ENCODE measurements around the gene GLG1.

GRCh38 chr16:74474416-74474815, 132.5 kb downstream of the GLG1 start:
- TF ChIP-seq, protein P1, sequence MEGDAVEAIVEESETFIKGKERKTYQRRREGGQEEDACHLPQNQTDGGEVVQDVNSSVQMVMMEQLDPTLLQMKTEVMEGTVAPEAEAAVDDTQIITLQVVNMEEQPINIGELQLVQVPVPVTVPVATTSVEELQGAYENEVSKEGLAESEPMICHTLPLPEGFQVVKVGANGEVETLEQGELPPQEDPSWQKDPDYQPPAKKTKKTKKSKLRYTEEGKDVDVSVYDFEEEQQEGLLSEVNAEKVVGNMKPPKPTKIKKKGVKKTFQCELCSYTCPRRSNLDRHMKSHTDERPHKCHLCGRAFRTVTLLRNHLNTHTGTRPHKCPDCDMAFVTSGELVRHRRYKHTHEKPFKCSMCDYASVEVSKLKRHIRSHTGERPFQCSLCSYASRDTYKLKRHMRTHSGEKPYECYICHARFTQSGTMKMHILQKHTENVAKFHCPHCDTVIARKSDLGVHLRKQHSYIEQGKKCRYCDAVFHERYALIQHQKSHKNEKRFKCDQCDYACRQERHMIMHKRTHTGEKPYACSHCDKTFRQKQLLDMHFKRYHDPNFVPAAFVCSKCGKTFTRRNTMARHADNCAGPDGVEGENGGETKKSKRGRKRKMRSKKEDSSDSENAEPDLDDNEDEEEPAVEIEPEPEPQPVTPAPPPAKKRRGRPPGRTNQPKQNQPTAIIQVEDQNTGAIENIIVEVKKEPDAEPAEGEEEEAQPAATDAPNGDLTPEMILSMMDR (IDR thresholded peaks at IDR 0.05), result no peak
- no peak for TF ChIP-seq POLR2A (IDR thresholded peaks at IDR 0.05)

Data from Peyer's patch (tissue), 4 donors.